Subcutaneous adipose tissue (tissue), 4 donors: ENCODE data around the gene CARD10. TPM values are rescaled to one million over a fixed set of nuclear protein-coding genes. Genes with fewer than 3 reads are reported as not detected.

Experiments used
- CTCF ChIP-seq: fragments of 450-650 bp; IDR thresholded peaks from one replicate; pipeline ENCODE4 v1.5.1; 2016; ENCODE audit warnings: low read depth, mild to moderate bottlenecking, control low read depth, antibody characterized with exemption, moderate library complexity
- total RNA-seq, 4 donors: library from RNA; depleted of rRNA; stranded (reverse); fragments of >200 nt; gene quantifications; one replicate each; pipeline ENCODE4 v1.1.0, GENCODE V29; 2016

CARD10 gene
- total RNA-seq, 4 donors from 2014 or later, result 1.9 to 11.7 (median 3.6) TPM

DNA sequence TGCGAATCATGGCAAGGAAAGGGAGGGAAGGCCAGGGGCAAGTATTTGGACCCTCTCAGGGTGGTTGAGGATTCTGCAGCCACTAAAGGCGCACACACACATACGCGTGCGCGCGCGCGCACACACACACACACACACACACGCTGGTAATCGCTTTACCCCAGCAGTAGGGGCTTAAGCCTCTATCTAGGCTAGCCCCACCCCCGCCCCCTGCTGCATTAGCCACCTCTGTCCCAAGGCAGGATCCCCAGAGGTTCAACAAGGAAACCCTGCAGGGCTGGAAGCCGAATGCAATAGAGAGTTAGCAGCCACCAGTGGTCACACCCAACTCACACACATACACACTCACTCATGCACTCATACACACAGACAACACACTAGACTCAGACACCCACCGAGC is 63.3 kb downstream of the CARD10 start:
- no peak for TF ChIP-seq CTCF

GRCh38 chr22:37454857-37455686 is 64.1 kb downstream of the CARD10 start:
- TF ChIP-seq CTCF, result no peak

DNA sequence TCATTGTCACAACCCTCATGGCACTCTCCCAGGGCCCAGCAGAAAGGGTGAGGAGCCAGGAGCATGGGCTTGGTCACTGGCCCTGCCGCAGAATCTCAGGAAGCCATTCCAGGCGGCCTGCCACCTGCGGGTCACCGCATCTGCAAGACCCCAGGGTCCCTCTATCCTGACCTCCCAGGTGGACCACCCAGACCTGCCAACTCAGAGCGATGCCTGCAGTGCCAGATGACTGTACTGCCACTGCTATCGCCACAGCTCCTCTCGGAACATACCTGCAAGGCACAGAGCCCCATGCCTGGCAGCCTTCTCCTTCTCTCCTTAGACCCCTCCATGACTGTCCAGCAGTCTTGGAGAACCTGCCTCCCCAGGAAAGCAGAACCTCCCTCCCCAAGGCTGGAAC is 65.5 kb downstream of the CARD10 start:
- TF ChIP-seq CTCF, result no peak

GRCh38 chr22:37451218-37451617 is 68.0 kb downstream of the CARD10 start:
- no peak for TF ChIP-seq CTCF

- TF ChIP-seq CTCF, result no peak
Measured at GRCh38 chr22:37449331-37450001, 69.7 kb downstream of the CARD10 start.

GRCh38 chr22:37448516-37449127 is 70.6 kb downstream of the CARD10 start:
- TF ChIP-seq CTCF, result no peak

DNA sequence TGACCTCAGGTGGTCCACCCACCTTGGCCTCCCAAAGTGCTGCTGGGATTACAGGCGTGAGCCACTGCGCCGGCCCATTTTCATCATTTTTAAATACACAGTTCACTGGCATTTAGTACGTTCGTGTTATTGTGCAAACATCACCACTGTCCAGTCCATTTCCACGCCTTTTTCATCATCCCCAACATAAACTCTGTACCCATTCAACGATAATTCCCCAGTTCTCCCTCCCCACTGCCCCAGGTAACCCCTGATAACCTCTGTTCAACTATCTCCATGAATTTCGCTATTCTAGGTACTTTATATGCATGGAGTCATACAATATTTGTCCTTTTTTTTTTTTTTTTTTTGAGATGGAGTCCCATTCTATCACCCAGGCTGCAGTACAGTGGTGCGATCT is 73.7 kb downstream of the CARD10 start:
- TF ChIP-seq CTCF, result no peak
